Measurements from ENCODE around the gene PCSK4. TPM values are rescaled to one million over a fixed set of nuclear protein-coding genes. Genes with fewer than 3 reads are reported as not detected.

Gene PCSK4
- total RNA-seq, 1 experiment from 2014 or later = 11.1 TPM

DNA sequence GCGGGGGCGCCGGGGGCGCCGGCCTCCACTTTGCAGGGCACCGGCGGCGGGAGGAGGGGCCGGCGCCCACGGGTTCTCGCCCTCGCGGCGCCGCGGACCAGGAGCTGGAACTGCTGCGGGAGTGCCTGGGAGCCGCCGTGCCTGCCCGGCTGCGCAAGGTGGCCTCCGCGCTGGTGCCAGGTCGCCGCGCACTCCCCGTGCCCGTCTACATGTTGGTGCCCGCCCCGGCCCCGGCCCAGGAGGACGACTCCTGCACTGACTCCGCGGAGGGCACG is 23.0 kb downstream of the PCSK4 start:
- H3K9ac ChIP-seq (ENCODE audit: low read length) = no peak overlapping the region
- intact Hi-C loops (cut with micrococcal nuclease) = no loop called here
- H3K4me1 ChIP-seq (ENCODE audit: control insufficient read depth in 1 of 2, insufficient read depth in 2 of 2, low read length in 2 of 2) = peaks cover 17 to 36% of the 10 kb centered on the region in 2 experiments
- H3K27me3 ChIP-seq (ENCODE audit: insufficient read depth, low read length) = no peaks in the 10 kb centered on the region
- ChIA-PET RAD21 (ENCODE audit: low non-redundant PET in 1 of 2, low total read pairs in 2 of 2, uncharacterized antibody in 2 of 2, unreplicated experiment in 2 of 2) (no interaction called here), CTCF (interaction anchor here (2.2 kb wide), 1 partner anchor 12 kb away, joined by 9 read pairs; no protein-coding TSS in a partner anchor), POLR2A (no interaction called here)
- no peak overlapping the region for H2AFZ ChIP-seq (ENCODE audit: low read depth, low read length, poor library complexity, severe bottlenecking)
- peak overlapping the region; percentile 18; the same call in 1 of the 2 replicates for H3K27ac ChIP-seq (ENCODE audit: low read depth, low read length)
- H3K36me3 ChIP-seq (ENCODE audit: control insufficient read depth in 1 of 2, insufficient read depth in 2 of 2, low read length in 2 of 2) = no peaks in the 10 kb centered on the region; a peak in 1 of 4 replicates
- peaks cover 11% of the 10 kb centered on the region; the same call in 1 of the 2 replicates for H3K79me2 ChIP-seq (ENCODE audit: insufficient read depth, low read length)
- no TSS peak for BruUV-seq (replicated peaks)
- no peak overlapping the region for H3K4me2 ChIP-seq (ENCODE audit: low read length)
- H3K4me3 ChIP-seq (replicated peaks in 1 of 2; ENCODE audit: low read depth in 1 of 2, low read length in 2 of 2) = no peak overlapping the region
- no peaks in the 10 kb centered on the region for H3K9me2 ChIP-seq (ENCODE audit: insufficient read depth)
- no peaks in the 10 kb centered on the region for H4K20me1 ChIP-seq (ENCODE audit: insufficient read depth)
- no peaks in the 10 kb centered on the region for H3K9me3 ChIP-seq (ENCODE audit: control insufficient read depth in 1 of 2, insufficient read depth in 1 of 2, low read depth in 1 of 2, low read length in 2 of 2)
- DNase-seq (ENCODE audit: low read depth, low spot score) (no peak), ATAC-seq (no peak)
- TF ChIP-seq RAD21 (IDR thresholded peaks at IDR 0.05; ENCODE audit: low read depth) (no peak), EZH2phosphoT487 (IDR thresholded peaks at IDR 0.05; ENCODE audit: borderline replicate concordance) (no peak), EGR1 (IDR thresholded peaks at IDR 0.05; ENCODE audit: low read depth) (no peak), YY1 (IDR thresholded peaks at IDR 0.05; ENCODE audit: extremely low read depth, insufficient replicate concordance, low read depth, low read length) (no peak), ELF1 (IDR thresholded peaks at IDR 0.05; ENCODE audit: borderline replicate concordance, low read depth) (no peak), CEBPB (IDR thresholded peaks at IDR 0.05; ENCODE audit: low read depth) (no peak), ATF3 (IDR thresholded peaks at IDR 0.05) (no peak), EZH2 (IDR thresholded peaks at IDR 0.05) (no peak), POLR2AphosphoS5 (IDR thresholded peaks at IDR 0.05; ENCODE audit: low read depth, low read length) (no peak), JUND (IDR thresholded peaks at IDR 0.05) (no peak), SP1 (IDR thresholded peaks at IDR 0.05; ENCODE audit: low read depth) (no peak), ZBTB33 (IDR thresholded peaks at IDR 0.05; ENCODE audit: extremely low read depth, insufficient replicate concordance, low read length) (no peak), ZNF274 (IDR thresholded peaks at IDR 0.05; ENCODE audit: low read depth, low read length) (no peak)
- TF ChIP-seq, protein P1, sequence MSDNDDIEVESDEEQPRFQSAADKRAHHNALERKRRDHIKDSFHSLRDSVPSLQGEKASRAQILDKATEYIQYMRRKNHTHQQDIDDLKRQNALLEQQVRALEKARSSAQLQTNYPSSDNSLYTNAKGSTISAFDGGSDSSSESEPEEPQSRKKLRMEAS (IDR thresholded peaks at IDR 0.05) = no peak
